ENCODE data around the gene TEC. TPM values are rescaled to one million over a fixed set of nuclear protein-coding genes. Genes with fewer than 3 reads are reported as not detected.

Gene TEC
- polyA plus RNA-seq, 1 donor (not counting 4 experiments of a cell fraction or from before 2014, with no cell fraction given) = 0.39 TPM

DNA sequence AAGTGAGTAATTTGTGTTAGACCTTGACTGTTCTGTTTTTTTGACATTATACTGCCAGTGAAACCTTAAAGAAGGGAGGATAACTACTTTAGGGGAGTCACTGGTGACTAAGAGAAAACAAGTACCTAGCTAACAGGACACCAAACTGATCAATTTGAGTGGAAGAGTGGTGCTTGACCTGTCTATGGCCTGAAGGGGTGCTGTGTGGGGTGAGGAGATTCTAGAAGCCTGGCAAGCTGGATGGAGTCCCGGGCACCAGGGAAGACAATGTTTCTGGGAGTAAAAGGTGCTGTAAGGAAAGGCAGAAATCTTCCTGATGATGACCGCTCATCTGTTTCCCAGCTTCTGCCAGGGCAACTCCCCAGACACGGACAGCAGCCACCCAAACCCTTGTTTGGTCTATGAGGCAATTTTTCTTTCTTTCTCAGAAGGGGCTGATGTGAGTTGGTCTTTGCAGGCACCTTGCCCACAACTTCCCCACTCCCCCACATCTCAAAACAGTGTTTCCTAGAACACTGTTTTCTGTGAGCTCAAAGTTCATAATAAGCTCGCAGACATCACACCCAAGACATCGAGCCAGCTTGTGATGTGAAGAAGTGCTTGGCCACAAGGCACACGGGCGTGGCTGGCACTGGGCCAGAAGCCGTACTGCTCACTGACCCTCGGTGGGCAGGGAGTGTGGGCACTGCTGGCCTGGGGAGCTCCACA, 140.2 kb downstream of the TEC start:
- no peak for DNase-seq (ENCODE audit: low read depth, low spot score)
- Histone ChIP-seq H3K79me2 (ENCODE audit: control insufficient read depth, insufficient read depth, low read length) (no peaks in the 10 kb centered on the region), H3K4me1 (ENCODE audit: control insufficient read depth, extremely low read depth, insufficient read depth, low read length) (peaks cover 15% of the 10 kb centered on the region), H3K27me3 (ENCODE audit: control insufficient read depth, extremely low read depth, insufficient read depth, low read length) (no peaks in the 10 kb centered on the region), H3K9me3 (ENCODE audit: control insufficient read depth, low read depth, low read length) (no peaks in the 10 kb centered on the region), H2AFZ (ENCODE audit: control insufficient read depth, low read length) (no peak overlapping the region), H3K9me1 (ENCODE audit: control insufficient read depth, extremely low read depth, insufficient read depth, low read length) (no peaks in the 10 kb centered on the region), H3K36me3 (ENCODE audit: control insufficient read depth in 2 of 2, extremely low read depth in 1 of 2, insufficient read depth in 2 of 2, low read length in 2 of 2) (no peaks in the 10 kb centered on the region), H3K4me3 (ENCODE audit: control insufficient read depth in 2 of 3, extremely low read depth in 1 of 3, insufficient read depth in 2 of 3, low read depth in 1 of 3, low read length in 3 of 3) (no peak overlapping the region), H3K4me2 (ENCODE audit: control insufficient read depth, extremely low read depth, insufficient read depth, low read depth, low read length) (no peak overlapping the region), H4K20me1 (ENCODE audit: control insufficient read depth, extremely low read depth, insufficient read depth, low read length) (no peaks in the 10 kb centered on the region), H3K9ac (ENCODE audit: control insufficient read depth, extremely low read depth, insufficient read depth, low read length) (no peak overlapping the region), H3K27ac (ENCODE audit: control insufficient read depth, insufficient read depth, low read length) (no peak overlapping the region)
- no peak for FAIRE-seq
- dilution Hi-C loops (cut with MboI; ENCODE audit: extremely low pct_ligation_motif_present, low sequenced_read_pairs) = no loop called here
- TF ChIP-seq, protein P1, sequence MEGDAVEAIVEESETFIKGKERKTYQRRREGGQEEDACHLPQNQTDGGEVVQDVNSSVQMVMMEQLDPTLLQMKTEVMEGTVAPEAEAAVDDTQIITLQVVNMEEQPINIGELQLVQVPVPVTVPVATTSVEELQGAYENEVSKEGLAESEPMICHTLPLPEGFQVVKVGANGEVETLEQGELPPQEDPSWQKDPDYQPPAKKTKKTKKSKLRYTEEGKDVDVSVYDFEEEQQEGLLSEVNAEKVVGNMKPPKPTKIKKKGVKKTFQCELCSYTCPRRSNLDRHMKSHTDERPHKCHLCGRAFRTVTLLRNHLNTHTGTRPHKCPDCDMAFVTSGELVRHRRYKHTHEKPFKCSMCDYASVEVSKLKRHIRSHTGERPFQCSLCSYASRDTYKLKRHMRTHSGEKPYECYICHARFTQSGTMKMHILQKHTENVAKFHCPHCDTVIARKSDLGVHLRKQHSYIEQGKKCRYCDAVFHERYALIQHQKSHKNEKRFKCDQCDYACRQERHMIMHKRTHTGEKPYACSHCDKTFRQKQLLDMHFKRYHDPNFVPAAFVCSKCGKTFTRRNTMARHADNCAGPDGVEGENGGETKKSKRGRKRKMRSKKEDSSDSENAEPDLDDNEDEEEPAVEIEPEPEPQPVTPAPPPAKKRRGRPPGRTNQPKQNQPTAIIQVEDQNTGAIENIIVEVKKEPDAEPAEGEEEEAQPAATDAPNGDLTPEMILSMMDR (optimal IDR thresholded peaks at IDR 0.05 in 1 of 3, IDR thresholded peaks at IDR 0.05 in 1 of 3, conservative IDR thresholded peaks at IDR 0.05 in 1 of 3; ENCODE audit: extremely low read depth in 1 of 3, insufficient read depth in 2 of 3, low read length in 3 of 3) = peak in 2 of 3 experiments; percentile 8 to 12
- TF ChIP-seq EZH2 (IDR thresholded peaks at IDR 0.05; ENCODE audit: low read length) = no peak

DNA sequence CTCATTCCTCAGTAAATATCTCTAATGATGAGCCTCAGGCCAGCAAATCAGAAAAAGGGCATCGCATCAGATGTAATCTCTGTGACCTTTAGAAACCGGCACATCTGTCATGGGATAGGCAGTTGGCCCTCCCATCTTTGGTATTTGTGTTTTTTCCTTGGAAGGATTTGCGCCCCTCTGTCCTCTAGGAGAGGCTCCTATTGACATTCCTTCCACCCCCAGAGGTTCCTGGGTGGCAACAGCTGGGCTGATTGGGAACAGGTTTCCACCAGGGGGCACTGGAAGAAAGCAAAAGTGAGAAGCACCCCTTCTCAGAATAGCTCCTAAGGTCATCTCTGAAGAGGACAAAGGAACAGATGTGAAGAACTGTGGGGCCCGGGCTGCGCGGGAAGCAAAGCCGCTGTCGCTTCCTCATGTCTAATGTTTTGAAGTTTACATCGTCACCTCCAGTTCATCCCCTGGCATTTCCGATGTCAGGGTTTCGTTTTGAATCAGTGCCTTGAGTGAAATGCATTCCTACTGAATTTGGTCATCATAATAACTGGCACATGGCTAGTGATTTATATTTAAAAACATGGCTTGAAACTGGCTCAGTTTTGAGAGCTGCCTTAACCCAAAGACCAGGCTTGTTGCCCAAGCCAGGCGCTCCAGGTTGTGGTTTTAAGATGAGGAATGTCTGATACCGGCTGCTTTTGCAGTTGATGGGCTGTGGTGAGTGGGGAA, 141.8 kb downstream of the TEC start:
- Histone ChIP-seq H3K27me3 (ENCODE audit: control insufficient read depth, extremely low read depth, insufficient read depth, low read length) (no peaks in the 10 kb centered on the region), H3K79me2 (ENCODE audit: control insufficient read depth, insufficient read depth, low read length) (no peaks in the 10 kb centered on the region), H3K4me3 (ENCODE audit: control insufficient read depth in 2 of 3, extremely low read depth in 1 of 3, insufficient read depth in 2 of 3, low read depth in 1 of 3, low read length in 3 of 3) (peak overlapping the region in 2 of 3 experiments; percentile 45 to 61), H3K9ac (ENCODE audit: control insufficient read depth, extremely low read depth, insufficient read depth, low read length) (peak overlapping the region; percentile 40), H3K9me1 (ENCODE audit: control insufficient read depth, extremely low read depth, insufficient read depth, low read length) (no peaks in the 10 kb centered on the region), H2AFZ (ENCODE audit: control insufficient read depth, low read length) (peak overlapping the region; percentile 77), H4K20me1 (ENCODE audit: control insufficient read depth, extremely low read depth, insufficient read depth, low read length) (no peaks in the 10 kb centered on the region), H3K27ac (ENCODE audit: control insufficient read depth, insufficient read depth, low read length) (peak overlapping the region; percentile 34), H3K4me1 (ENCODE audit: control insufficient read depth, extremely low read depth, insufficient read depth, low read length) (peaks cover 15% of the 10 kb centered on the region), H3K9me3 (ENCODE audit: control insufficient read depth, low read depth, low read length) (no peaks in the 10 kb centered on the region), H3K4me2 (ENCODE audit: control insufficient read depth, extremely low read depth, insufficient read depth, low read depth, low read length) (peak overlapping the region; percentile 88), H3K36me3 (ENCODE audit: control insufficient read depth in 2 of 2, extremely low read depth in 1 of 2, insufficient read depth in 2 of 2, low read length in 2 of 2) (no peaks in the 10 kb centered on the region)
- peak; percentile 56 for DNase-seq (ENCODE audit: low read depth, low spot score)
- dilution Hi-C loops (cut with MboI; ENCODE audit: extremely low pct_ligation_motif_present, low sequenced_read_pairs) = no loop called here
- TF ChIP-seq EZH2 (IDR thresholded peaks at IDR 0.05; ENCODE audit: low read length) = no peak
- TF ChIP-seq, protein P1 (optimal IDR thresholded peaks at IDR 0.05 in 1 of 3, IDR thresholded peaks at IDR 0.05 in 1 of 3, conservative IDR thresholded peaks at IDR 0.05 in 1 of 3; ENCODE audit: extremely low read depth in 1 of 3, insufficient read depth in 2 of 3, low read length in 3 of 3) = peak; percentile 42 to 69 (median 66)
- peak; percentile 76 for FAIRE-seq

Measured in keratinocyte (primary cell).